AG08395 (cell line): ENCODE measurements around the gene RIC8B.

ENCODE experiments used
- DNase-seq: peaks from one replicate; pipeline ENCODE4 v3.0.0; 2012; ENCODE audit warnings: mixed read lengths, low spot score

Gene RIC8B

DNA sequence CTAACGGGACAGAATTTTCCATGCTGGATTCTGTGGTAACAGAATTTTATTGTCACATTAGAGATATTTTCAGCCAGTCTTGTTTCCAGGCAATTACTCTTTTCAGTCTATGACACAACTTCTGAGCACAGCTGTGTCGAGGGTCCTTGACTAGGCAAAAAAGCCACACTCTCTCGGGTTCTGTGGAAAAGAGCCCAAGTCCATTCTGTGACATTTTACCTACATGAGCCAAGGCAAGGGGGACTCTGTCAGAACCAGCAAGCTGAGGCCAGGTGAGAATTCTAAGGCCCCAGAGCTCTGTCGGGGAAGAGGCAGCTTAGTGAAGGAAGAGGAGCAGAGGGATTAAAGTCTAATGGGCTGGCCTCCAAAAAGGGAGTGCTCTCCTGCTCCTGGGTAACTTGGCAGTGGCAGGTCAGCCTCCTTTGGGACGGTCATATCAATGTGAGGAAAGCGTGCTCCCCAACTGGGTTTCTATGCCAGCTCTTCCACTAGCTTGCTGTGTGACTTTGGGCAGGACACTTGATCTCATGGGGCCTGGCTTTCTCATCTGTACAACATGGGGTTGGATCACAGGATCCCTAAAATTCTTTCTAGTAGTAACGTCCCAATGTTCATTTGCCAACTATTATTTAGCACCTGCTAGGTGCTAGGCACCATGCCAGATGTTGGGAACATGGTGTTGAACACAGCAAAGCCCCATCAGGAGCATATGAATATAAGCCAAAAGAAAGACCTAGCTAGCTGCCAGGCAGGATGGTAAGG, 16.0 kb upstream of the RIC8B start:
- DNase-seq, result no peak

DNA sequence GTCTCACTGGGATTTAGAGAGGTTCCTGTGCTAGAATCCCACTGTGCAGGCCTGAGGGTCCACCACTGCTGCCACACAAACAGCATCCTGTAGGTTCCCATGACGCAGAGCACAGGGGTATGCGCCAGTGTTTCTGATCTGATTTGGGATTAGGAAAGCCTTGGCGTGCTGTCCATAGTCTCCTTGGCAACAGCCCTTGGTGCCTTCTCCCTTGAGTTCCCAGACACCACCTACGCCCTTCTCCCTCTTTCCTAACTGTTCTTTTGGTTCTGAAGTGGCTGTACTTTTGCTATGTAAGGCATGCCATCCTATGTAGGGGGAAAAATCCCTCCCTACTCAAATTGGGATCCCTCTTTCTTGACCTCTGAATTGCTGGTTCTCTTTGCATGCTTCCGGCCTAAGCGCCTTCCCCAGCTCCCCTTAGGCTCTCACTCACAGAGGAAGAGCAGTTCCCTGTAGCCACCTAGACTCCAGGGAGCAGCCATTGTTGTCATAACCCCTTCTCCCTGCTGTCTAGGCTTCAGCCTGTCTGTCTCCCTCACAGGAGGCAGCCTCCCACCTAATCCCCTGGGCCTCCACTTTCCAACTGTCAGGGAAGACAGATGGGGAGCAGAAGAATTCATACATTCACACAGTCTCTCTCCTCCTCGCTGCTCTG, 14.8 kb upstream of the RIC8B start:
- no peak for DNase-seq

DNA sequence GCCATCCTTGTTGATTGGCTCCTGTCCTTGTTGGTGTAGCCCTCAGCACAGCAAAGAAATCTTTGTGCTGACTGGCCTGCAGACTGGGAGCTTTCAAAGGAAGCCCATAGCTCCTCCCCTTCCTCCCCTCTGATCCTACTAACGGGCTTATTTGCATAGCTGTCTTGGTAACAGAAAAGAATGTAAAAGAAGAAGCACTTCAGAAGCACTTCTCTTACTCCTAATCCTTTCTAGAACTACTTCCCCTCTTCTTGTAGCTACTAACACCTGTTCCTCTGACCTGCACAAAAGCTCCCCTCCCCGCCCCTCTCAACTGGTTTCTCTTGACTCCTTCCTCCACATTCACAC, 14.3 kb upstream of the RIC8B start:
- DNase-seq, result no peak

DNA sequence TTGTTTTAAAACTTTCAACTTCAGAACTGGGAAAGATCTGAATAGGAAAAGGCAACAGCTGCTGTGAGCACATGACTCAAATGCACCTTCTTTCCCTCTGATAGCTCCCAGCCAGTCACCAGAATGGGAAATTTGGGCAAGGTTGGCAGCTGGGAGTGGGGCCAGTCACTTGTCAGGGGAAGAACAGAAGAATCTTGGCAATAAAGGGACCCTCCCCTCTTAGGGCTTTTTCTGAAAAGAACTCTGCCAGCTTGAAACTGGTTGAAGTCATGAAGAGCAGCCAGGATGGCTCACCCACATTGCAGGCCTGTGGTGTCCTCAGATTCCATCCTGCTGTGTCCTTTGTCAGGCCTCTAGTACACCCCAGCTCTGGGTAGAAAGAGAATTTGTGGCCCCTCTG, 10.3 kb upstream of the RIC8B start:
- DNase-seq, result no peak

DNA sequence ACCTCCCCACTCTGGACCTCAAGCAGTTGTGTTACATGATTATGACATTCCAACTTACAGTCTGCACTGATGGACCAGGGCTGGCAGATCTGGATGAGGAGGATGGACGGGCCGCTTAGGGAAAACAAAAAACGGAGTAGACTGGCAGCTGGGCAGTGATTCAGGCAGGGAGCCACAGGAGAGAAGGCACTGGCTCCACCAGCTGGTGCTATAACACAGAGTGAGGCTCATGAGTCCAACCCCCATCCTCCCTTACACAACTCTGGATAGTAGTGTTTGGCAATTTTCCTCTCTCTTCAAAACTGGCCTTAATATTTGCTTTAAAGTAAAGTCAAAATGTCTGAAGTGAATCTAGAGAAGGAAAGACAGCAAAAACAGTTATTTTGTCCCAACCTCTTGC, 9.7 kb upstream of the RIC8B start:
- DNase-seq, result no peak

DNA sequence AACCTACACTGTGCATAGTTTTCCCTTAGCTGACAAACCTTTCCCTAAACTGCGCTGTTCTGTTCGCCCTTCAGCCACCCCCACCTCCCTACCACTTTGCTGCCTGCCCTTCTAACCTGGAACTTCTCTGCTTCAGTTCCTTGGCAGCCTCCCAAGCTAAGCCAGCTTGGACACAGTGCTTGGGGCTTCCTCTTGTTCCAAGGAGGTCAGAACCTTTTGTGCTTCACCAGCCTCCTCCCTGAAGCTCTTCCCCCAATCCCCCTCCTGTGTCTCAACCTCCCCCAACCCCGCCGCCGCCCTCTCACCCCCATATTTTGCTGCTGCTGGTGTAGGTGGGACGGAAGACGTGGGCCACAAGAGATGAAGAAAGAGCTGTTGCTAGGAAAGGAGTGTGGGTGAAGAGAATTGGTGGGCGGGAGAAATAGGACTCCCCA, 8.1 kb upstream of the RIC8B start:
- no peak for DNase-seq

DNA sequence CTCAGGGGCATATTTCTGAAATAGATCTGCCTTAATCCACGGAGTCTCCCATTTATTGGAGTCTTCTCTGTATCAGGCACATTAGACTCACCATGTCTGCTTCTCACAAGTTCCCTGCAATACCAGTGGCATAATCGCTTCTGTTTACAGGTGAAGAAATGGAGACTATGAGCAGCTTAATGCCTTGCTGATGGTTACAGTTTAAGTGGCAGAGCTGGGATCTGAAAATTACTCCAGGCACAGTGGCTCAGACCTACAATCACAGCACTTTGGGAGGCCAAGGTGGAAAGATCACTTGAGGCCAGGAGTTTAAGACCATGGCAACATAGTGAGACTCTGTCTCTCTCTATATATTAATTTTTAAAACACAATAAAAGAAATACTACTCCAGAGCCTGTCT, 7.3 kb upstream of the RIC8B start:
- no peak for DNase-seq

DNA sequence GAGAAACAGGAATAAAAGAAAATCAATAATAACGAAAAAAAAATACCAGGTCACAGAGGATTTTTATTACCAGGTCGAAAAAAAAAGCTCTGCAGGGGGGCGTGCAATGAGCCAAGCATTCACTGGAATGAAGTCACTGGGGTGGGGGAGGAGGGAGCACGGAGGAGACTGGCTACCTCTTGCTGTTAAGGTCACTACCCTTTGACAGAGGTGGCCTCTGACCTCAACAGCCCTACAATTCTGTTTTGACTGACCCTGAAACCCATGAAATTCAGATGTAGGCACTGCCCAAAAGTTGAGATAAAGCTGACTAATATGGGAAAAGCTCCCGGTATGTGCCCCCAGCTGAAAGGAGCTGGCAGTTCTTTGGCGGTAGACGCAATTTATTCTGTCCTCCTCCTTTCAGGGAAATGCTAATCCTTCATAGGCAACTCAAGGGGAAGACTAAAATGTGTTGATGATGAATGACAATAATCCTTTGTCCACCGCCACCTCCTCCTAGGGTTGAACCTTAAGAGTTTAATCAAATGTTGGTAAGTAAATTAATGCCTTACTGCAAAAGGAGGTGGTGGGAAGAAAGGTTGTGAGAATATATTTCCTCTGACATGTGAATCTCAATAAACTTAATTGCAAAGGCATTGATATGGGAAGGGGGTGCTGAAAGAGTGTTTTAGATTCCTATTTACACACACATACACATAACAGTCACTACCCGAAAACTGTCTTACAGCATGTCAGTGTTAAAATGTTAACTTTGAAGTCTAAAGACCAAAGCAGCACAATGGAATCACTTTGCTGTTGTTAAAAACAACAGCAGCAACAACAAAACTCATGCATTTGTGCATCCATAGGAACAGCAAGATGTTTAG, 6.3 kb upstream of the RIC8B start:
- DNase-seq, result no peak

DNA sequence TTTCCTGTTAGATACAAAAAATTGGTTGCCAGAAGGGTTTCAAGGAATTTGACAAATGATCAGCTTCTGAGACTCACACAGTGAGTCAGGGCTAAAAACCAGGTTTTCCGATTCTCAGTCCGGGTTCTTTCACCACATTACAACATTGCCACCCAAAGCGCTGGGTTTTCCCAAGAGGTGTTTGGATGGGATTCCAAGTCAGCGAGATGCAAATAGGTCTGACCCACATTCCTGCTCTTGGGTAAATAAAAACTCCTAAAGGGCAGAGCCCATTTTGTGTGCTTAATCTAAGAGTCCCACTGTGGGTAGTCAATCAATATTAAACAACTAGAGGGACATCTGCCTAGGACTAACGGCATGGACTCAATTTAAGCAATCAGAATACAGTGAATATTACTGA, 5.4 kb upstream of the RIC8B start:
- DNase-seq, result no peak

DNA sequence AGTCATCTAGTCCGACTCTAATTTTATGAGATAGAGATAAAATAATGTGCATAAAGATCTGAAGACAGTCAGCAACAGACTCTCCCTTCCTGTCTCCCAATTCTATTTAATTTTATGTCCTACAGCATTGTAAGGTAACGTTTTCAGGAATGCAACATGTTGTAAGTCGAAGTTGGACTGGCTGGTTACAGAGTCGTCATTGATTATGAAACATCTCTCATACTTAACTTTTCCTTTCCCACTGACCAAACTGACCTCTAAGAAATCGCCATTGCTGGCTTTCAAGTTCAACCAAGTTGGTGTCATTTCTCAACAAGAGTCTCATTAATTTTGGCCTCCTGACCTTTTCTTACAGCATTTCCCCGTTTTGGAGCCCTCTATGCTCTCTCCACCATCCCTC, 4.9 kb upstream of the RIC8B start:
- DNase-seq, result no peak

DNA sequence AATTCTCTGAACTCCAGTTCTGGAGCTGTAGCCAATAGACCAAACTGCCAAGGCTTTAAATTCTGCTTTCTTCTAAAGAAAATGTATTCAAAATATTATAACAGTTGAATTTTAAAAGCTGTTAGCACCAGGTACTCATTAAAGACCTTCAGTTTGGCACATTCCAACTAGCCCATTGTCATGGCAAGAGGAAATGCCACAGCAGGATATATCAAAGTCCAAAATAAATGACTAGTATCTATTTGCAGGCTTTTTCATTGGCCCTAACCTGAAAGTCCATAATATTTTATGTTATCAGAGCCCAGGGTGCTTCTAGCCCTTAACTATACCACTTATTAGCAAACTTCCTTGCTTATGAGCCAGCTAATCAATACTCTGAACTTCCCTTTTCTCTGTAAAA, 3.1 kb upstream of the RIC8B start:
- DNase-seq, result no peak

DNA sequence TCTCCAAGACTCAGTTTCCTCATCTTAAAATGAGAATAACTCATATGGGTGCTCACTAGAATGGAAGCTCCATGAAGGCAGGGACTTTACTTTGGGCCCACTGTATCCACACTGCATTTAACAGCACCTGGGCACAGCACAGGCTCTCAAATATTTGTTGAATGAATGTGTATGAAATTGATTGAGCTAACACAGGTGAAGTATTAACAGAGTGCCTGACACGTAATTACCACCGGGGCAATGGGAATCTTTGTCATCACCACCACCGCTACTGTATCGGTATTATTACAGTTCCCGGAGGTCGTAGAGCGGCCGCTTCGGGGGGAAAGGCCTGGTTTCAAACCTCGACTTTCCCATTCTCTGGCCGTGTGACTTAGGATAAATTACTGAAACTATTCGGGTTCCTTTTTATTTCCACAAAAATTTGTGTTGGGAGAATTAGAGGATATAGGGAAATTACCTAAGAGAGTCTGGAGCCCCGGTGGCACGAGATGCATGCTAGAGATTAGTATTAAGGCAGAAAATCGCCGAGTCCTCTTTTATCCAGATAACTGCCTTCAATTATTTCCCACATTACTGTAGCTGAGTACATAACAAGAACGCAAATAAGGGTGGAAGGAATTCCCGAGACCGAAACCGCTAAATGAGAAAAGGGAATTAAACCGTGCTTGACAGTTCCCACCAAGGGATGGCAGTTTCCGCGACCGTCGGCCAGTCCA, 1.0 kb upstream of the RIC8B start:
- no peak for DNase-seq

DNA sequence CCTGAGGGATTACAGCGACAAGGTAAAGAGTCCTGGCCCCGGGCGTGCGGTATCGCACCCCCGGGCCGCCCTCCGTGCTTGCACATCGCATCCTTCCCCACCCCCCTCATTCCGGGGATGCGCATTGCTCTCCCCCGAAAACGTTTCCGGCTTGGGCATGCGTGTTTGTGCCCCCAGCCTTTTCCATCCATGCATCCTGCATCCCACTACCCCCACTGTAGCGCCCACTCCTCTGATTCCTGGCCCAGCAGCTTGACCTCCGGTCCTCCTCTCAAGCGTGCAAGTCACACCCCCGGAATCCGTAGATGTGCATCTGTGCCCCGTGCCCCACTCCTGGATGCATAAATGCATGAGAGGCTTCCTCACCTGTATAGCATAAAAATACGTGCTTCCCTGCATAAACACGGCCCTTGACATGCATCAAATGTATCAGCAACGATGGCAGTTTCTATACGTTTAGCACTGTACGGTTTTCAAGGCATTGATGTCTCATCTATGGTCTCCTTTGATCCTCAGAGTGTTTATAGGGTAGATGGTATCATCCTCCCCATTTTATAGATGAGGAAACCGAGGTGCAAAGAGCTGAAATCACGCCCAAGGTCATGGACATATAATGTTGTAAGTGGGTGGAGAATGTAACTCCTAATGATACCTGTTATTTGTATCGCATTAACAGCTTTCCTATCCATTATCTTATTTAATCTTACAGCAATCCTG, 484 bp downstream of the RIC8B start:
- DNase-seq, result peak; percentile 28

DNA sequence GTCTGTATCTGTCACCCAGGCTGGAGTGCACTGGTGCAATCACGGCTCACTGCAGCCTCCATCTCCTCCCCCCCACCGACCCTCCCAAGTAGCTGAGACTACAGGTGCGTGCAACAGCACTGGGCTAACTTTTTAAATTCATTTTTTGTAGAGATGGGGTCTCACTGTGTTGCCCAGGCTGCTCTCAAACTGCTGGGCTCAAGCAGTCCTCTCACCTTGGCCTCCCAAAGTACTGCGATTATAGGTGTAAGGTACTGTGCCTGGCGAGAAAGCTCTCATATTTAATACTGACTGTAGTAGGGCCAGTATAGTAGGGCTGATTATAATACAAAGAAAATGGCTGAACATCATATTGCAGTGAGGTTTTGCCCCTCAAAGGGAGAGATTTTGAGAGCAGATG, 2.4 kb downstream of the RIC8B start:
- DNase-seq, result no peak

DNA sequence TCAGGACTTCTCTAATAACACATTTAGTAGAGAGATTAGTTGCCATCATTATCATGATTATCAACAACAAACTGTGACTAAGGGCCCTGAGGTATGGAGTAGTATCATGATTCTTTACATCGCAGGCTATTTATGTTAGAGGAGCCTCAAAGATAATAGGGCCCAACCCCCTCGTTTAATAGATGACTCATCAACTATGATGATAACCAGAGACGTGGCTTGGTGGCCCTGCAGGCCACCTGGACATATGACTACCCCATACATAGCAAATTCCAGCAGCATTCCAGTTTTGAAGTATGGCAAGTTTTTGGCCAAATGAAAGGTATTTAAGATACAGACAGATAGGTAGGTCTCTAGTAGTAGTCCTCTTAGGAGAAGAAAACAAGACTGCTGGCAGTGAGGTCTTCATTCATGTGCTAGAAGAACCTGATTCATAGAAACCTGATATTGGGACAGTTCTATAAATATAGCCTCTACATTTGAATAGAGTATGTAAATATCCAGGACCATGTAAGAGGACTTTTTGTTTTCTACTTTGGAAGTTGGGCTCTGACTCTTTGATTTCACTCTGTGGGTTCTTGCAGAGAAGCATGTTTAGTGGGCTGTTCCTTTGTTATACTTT, 5.6 kb downstream of the RIC8B start:
- DNase-seq, result no peak

DNA sequence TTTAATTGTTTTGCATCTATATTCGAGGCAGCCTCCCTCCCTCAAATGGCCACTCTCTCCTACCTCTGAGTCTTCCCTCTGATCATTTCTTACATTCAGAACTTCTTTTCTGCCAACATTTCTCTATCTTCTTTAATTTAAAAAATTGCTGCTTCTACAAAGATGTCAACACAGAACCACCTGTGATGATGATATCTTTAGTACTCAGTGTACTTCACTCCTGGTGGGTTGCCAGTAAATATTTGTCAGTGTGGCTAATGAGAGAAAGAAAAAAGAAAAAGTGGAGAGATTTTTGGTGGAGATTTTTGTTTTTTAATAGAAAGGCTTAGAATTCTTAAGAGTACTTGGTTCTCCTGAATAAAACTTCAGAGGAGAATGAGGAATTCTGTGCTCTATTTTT, 8.1 kb downstream of the RIC8B start:
- DNase-seq, result no peak

DNA sequence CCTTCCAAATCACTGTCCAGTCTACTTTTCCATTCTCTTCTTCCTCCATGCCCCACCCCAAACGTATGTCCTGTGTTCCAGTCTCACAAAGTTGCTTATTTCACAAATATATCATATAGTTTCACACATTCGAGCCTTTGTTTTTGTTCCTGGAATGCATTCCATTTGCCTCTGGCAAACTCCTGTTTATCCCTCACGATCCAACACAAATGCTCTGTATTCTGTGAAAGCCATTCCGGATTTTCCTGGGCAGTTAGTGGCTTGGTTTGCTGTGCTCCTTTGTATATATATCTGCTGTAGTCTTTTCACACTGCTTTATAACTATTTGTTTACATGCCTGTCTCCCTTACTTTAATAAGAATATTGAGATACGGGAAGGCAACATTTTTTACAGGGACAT, 9.0 kb downstream of the RIC8B start:
- DNase-seq, result no peak

DNA sequence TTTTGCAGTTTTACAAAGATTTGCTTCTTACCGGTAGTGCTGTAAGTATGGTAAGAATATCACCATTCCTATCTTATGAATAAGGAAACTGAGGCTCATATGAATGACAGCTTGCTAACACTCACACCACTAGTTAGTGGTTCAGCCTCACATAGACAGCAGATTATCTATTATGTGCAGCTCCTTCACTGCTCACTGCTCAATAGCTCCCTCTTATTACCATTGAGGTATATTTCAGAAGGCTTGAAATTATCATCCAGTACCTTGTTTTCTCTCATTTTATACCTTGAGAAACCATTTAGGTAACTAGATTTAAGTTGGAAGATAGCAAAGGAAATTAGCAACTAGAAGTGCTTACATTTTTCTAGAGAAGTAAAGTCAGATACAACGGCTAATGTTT, 15.5 kb downstream of the RIC8B start:
- no peak for DNase-seq

DNA sequence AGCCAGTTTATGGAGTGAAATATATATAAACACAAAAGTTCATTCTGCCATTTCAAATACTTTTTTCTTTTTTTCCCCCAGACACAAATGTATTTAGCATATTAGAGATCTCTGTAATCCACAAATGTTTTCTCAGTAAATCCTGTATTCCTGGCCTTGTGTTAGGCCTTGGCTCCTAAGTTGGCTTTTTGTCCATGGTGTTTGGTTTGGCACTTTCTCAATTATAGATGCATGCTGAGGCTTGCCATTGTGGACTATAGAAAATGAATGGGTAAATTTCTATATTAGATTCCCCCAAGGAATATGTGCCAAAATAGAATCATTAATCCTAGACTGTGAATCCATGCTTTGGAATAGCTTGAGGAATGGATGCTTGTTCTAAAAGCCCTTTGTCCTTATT, 17.0 kb downstream of the RIC8B start:
- no peak for DNase-seq

DNA sequence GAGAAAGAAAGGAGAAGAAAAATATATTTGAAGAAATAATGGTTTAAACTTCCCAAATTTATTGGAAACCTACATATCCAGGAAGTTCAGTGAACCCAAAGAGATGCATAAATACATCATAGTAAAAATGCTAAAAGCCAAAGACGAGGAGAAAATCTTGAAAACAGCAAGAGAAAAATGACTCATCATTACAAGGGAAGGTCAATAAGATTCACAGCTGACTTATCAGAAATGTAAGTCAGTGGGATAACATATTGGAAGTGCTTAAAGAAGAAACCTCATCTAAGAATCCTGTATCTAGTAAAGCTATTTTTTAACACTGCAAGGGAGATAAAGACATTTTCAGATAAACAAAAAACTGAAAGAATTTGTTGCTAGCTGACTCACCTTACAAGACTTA, 19.9 kb downstream of the RIC8B start:
- no peak for DNase-seq

DNA sequence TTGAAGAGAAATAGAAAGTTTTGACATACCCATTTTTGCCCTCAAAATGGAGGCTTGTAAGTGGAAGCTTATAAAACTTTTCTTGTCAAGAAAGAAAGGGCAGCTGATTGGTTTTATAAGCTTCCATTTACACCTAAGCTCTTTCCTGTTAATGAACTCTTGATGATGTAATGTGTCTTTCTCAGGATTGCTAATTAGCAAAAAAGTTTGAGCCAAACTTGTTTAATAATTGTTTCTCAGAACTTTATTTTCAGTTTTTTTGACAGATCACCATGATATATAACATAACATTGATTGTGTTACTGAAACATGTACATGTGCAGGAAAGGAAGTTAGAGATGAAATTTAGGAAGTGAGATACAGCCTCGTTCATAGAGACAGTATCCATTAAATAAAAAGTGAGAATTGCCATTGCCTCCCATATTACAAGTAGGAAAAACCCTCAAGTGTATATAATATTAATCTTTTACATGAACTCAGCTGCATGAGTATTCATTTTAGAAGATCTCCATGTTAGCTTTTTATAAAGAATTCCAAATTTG, 26.8 kb downstream of the RIC8B start:
- DNase-seq, result no peak
